Testis (tissue), 2 donors: Measurements from ENCODE around the gene NUMBL.

Experiments
- POLR2A ChIP-seq: fragments of 450-650 bp; IDR thresholded peaks from one replicate; pipeline ENCODE4 v1.6.1; 2017; ENCODE audit warnings: antibody characterized with exemption, mild to moderate bottlenecking, moderate library complexity
- TF ChIP-seq, protein P1 (sequence below), 3 experiments: fragments of 450-650 bp in 2 of 3; fragments of 200-600 bp in 1 of 3; sonication (generic) in 1 of 3; IDR thresholded peaks; one replicate each; pipeline ENCODE4 v1.5.1; 2016 to 2019; ENCODE audit warnings: antibody characterized with exemption in 3 of 3, mild to moderate bottlenecking in 2 of 3, moderate library complexity in 1 of 3

DNA sequence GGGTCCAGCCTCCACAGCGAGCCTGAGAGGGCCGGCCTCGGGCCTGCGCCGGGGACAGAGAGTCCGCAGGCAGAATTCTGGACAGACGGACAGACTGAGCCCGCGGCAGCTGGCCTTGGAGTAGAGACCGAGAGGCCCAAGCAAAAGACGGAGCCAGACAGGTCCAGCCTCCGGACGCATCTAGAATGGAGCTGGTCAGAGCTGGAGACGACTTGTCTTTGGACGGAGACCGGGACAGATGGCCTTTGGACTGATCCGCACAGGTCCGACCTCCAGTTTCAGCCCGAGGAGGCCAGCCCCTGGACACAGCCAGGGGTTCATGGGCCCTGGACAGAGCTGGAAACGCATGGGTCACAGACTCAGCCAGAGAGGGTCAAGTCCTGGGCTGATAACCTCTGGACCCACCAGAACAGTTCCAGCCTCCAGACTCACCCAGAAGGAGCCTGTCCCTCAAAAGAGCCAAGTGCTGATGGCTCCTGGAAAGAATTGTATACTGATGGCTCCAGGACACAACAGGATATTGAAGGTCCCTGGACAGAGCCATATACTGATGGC is 27.0 kb upstream of the NUMBL start:
- TF ChIP-seq, protein P1, sequence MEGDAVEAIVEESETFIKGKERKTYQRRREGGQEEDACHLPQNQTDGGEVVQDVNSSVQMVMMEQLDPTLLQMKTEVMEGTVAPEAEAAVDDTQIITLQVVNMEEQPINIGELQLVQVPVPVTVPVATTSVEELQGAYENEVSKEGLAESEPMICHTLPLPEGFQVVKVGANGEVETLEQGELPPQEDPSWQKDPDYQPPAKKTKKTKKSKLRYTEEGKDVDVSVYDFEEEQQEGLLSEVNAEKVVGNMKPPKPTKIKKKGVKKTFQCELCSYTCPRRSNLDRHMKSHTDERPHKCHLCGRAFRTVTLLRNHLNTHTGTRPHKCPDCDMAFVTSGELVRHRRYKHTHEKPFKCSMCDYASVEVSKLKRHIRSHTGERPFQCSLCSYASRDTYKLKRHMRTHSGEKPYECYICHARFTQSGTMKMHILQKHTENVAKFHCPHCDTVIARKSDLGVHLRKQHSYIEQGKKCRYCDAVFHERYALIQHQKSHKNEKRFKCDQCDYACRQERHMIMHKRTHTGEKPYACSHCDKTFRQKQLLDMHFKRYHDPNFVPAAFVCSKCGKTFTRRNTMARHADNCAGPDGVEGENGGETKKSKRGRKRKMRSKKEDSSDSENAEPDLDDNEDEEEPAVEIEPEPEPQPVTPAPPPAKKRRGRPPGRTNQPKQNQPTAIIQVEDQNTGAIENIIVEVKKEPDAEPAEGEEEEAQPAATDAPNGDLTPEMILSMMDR (IDR thresholded peaks at IDR 0.05), result no peak
- TF ChIP-seq POLR2A, result no peak
